Neural crest cell (in vitro differentiated cells): ENCODE measurements around the gene LINC00237. TPM values are rescaled to one million over a fixed set of nuclear protein-coding genes. Genes with fewer than 3 reads are reported as not detected.

Experiments used
- DNase-seq: peaks from one replicate; pipeline ENCODE4 v3.0.0; 2021; ENCODE audit warnings: low read depth, mixed read lengths, low spot score
- H3K27ac Mint-ChIP-seq: one replicate; pipeline ENCODE4 v1.8.0; 2021; ENCODE audit warnings: mild to moderate bottlenecking, mixed read lengths; ENCODE audit not compliant: unreplicated experiment
- H3K27me3 Mint-ChIP-seq: 2 replicates; pipeline ENCODE4 v1.8.0; 2021; ENCODE audit warnings: low read depth, mild to moderate bottlenecking, mixed read lengths
- H3K36me3 Mint-ChIP-seq: 2 replicates; pipeline ENCODE4 v1.8.0; 2021; ENCODE audit warnings: low read depth, mild to moderate bottlenecking, mixed read lengths
- H3K4me1 Mint-ChIP-seq: 2 replicates; pipeline ENCODE4 v1.8.0; 2021; ENCODE audit warnings: mixed read lengths
- H3K4me3 Mint-ChIP-seq: one replicate; pipeline ENCODE4 v1.8.0; 2021; ENCODE audit warnings: mild to moderate bottlenecking, mixed read lengths
- H3K9me3 Mint-ChIP-seq: 2 replicates; pipeline ENCODE4 v1.8.0; 2021; ENCODE audit warnings: mixed read lengths
- total RNA-seq: library from RNA; stranded (reverse); gene quantifications from 2 replicates; pipeline ENCODE4 v1.2.1, GENCODE V29; 2021
- TF ChIP-seq, protein P1 (sequence below): fragments of 200-600 bp; sonication (generic); conservative IDR thresholded peaks from 2 replicates; pipeline ENCODE4 v1.5.0; 2021; ENCODE audit warnings: antibody characterized with exemption, mild to moderate bottlenecking

Gene LINC00237
- total RNA-seq, 1 donor from 2014 or later = not detected

DNA sequence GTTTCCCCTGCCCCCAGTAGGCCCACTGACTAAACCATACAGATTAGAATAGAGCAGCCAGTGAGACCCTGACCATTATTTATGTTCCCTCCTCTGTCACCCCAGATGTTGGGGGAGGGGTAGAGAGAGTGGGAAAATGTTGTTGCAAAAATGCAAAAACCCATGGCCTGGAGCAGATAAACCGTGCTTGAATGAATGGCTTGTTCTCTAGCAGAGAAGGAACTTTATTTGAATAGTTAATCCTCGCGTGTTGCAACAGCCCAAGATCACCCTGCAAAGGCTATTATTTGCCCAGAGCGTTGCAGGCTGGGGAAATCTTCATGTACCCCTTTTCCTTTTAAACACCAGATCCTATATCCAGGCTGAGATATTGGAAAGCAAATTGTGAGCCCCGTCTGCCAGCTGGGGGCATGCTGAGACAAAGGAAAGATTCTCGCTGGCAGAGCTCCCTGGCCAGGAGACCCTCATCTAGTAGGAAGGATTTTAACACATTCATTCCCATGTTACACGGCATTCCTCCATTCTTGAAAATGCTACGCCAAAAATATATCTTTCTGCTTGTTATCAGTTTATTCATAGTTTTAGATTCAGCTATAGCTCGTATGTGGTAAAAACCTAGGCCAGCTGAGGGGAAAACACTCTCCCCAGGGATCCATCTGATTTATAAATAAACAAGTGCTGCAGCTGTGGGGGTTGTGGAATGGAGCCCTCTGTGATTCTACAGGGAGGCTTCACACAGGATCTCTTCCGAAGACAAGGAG, 53.0 kb downstream of the LINC00237 start:
- DNase-seq = peak; percentile 8
- H3K9me3 Mint-ChIP-seq = no peaks in the 10 kb centered on the region
- H3K4me3 Mint-ChIP-seq = peak overlapping the region; percentile 24
- TF ChIP-seq, protein P1, sequence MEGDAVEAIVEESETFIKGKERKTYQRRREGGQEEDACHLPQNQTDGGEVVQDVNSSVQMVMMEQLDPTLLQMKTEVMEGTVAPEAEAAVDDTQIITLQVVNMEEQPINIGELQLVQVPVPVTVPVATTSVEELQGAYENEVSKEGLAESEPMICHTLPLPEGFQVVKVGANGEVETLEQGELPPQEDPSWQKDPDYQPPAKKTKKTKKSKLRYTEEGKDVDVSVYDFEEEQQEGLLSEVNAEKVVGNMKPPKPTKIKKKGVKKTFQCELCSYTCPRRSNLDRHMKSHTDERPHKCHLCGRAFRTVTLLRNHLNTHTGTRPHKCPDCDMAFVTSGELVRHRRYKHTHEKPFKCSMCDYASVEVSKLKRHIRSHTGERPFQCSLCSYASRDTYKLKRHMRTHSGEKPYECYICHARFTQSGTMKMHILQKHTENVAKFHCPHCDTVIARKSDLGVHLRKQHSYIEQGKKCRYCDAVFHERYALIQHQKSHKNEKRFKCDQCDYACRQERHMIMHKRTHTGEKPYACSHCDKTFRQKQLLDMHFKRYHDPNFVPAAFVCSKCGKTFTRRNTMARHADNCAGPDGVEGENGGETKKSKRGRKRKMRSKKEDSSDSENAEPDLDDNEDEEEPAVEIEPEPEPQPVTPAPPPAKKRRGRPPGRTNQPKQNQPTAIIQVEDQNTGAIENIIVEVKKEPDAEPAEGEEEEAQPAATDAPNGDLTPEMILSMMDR = no peak
- H3K4me1 Mint-ChIP-seq = peaks cover 19% of the 10 kb centered on the region
- peak overlapping the region; percentile 63 for H3K27ac Mint-ChIP-seq
- no peaks in the 10 kb centered on the region for H3K36me3 Mint-ChIP-seq
- no peaks in the 10 kb centered on the region for H3K27me3 Mint-ChIP-seq

DNA sequence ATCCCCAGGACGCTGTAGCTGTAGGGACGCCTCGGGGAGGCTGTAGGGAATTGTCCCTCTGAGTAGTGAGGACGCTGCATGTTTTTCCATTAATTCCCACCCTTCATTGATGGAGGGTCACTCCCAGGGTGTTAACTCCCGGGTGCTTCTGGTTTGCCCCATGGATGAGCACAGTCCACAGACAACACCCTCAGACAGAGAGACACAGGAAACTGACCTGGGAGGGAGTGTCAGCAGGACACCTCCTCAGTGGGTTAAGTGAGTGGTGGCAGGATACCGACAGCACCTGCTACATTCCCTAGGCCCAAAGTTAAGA, 53.5 kb downstream of the LINC00237 start:
- no peak overlapping the region for H3K27ac Mint-ChIP-seq
- H3K4me3 Mint-ChIP-seq = no peak overlapping the region
- TF ChIP-seq, protein P1 = no peak
- H3K9me3 Mint-ChIP-seq = no peaks in the 10 kb centered on the region
- peaks cover 19% of the 10 kb centered on the region for H3K4me1 Mint-ChIP-seq
- no peaks in the 10 kb centered on the region for H3K27me3 Mint-ChIP-seq
- no peaks in the 10 kb centered on the region for H3K36me3 Mint-ChIP-seq
- no peak for DNase-seq

DNA sequence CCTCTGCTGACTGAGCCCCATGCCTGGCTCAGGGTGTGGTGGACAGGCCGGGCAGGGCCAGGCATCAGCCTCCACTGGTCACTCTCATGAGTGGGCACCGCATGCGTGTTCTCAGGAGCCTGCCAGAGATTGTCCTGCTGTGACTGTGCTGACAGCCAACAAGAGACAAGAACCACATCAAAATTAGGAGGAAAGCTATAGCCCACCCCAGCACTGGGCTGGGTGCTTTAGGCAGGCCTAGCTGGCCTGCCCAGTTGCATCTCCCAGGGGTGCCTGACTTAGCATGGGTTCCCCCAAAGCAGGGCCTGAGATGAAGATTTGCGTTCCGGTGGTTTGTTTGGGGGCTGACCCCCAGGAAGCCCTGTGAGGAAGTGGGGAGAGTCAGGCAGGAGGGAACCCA, 53.9 kb downstream of the LINC00237 start:
- H3K27ac Mint-ChIP-seq = no peak overlapping the region
- H3K4me1 Mint-ChIP-seq = peaks cover 19% of the 10 kb centered on the region
- TF ChIP-seq, protein P1 = no peak

DNA sequence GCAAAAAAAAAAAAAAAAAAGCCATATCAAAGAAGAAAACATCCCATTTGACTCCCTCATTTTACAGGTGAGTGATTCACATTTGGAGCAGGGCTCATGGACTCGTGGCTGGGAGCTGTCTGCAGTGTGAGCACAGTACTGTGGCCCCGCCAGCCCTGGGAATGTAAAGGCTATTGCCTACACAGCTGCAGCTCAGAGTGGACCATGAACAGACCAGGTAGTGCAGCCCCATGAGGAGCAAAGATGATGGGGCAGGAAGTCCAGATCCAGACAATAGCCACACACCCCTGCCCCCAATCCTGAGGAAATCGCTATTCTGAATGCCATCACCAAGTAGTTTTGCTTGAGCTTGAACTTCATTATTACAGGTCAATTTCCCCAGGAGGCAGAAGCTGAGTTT, 55.4 kb downstream of the LINC00237 start:
- TF ChIP-seq, protein P1 = no peak
- Mint-ChIP-seq H3K27ac (no peak overlapping the region), H3K4me1 (peaks cover 19% of the 10 kb centered on the region), H3K27me3 (peaks cover 5% of the 10 kb centered on the region), H3K4me3 (no peak overlapping the region), H3K36me3 (no peaks in the 10 kb centered on the region), H3K9me3 (no peaks in the 10 kb centered on the region)
- DNase-seq = no peak

More for the DNA sequence above, 53.9 kb downstream of the LINC00237 start:
- Mint-ChIP-seq H3K36me3 (no peaks in the 10 kb centered on the region), H3K4me3 (no peak overlapping the region), H3K27me3 (no peaks in the 10 kb centered on the region), H3K9me3 (no peaks in the 10 kb centered on the region)
- no peak for DNase-seq

DNA sequence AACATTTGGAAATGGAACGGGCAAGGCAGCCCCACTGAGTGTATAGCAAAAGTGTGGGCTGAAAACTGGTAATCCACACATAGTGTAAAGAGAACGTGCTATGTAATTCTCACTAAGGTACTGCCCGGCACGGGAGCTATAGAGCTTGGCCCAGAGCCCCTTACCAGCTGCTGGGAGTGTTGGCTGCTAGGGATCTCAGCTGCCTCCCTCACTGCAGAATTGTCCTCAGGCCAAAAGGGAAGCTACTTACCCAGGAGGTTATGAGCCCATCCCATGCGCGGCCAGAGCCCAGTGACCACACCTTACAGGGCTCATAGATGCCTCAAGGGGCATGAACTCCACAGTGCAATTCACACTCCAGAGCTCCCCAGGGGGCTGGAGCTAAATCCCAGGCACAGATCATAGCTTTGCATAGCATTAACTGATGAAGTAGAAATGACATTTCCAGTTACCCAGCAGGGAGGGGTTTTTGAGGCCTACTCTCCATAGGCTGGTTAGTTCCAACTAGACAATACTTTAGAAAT, 56.8 kb downstream of the LINC00237 start:
- Mint-ChIP-seq H3K27me3 (peaks cover 5% of the 10 kb centered on the region), H3K4me1 (peaks cover 19% of the 10 kb centered on the region), H3K9me3 (no peaks in the 10 kb centered on the region), H3K27ac (no peak overlapping the region), H3K4me3 (no peak overlapping the region), H3K36me3 (no peaks in the 10 kb centered on the region)
- DNase-seq = no peak
- TF ChIP-seq, protein P1 = no peak
